Endothelial cell of umbilical vein (primary cell): ENCODE measurements around the gene MAF. TPM values are rescaled to one million over a fixed set of nuclear protein-coding genes. Genes with fewer than 3 reads are reported as not detected.

Source experiments
- BruUV-seq: library from RNA; stranded (reverse); fragments of 400-500 nt; replicated peaks from 2 replicates; lab custom pipeline; 2021; lab: Mats Ljungman, UMichigan
- CTCF ChIA-PET: fragments of 300-600, 350-600 bp; sonication (Branson Sonifier 250); formaldehyde crosslinking; loops from one replicate; lab custom pipeline; 2021; ENCODE audit warnings: antibody characterized with exemption, inconsistent platforms; lab: Charles Lee
- POLR2A ChIA-PET: fragments of 300-600, 350-600 bp; sonication (Branson Sonifier 250); formaldehyde crosslinking; loops from one replicate; lab custom pipeline; 2021; ENCODE audit warnings: antibody characterized with exemption, inconsistent platforms; lab: Charles Lee
- DNase-seq: peaks from one replicate; pipeline ENCODE4 v3.0.0-alpha.2; 2011; ENCODE audit warnings: low read depth, low spot score
- FAIRE-seq: peaks from 2 replicates; lab custom pipeline; 2011; peaks lifted over from hg19 to GRCh38; lab: Jason Lieb, UNC
- H2AFZ ChIP-seq: 2 replicates; pipeline ENCODE4 v1.6.0; 2012; ENCODE audit warnings: low read depth, low read length, control low read depth, inconsistent platforms
- H3K27ac ChIP-seq: 2 replicates; pipeline ENCODE4 v1.5.1; 2011; ENCODE audit warnings: low read depth, mild to moderate bottlenecking, control low read depth, low read length, moderate library complexity; ENCODE audit not compliant: insufficient read depth
- H3K27me3 ChIP-seq, 2 experiments: 2 replicates each; pipeline versions ENCODE4 v1.6.0 to v1.6.1; 2011; ENCODE audit warnings: low read length in 2 of 2, mixed read lengths in 1 of 2; ENCODE audit not compliant: control insufficient read depth in 2 of 2, insufficient read depth in 2 of 2
- H3K36me3 ChIP-seq, 2 experiments: 2 replicates in 1 of 2; 3 replicates in 1 of 2; pipeline ENCODE4 v1.5.1; 2011; ENCODE audit warnings: low read length in 2 of 2, mild to moderate bottlenecking in 1 of 2, moderate library complexity in 1 of 2; ENCODE audit not compliant: control insufficient read depth in 2 of 2, insufficient read depth in 2 of 2; ENCODE audit errors: extremely low read depth in 1 of 2
- H3K4me1 ChIP-seq: 3 replicates; pipeline ENCODE4 v1.5.1; 2011; ENCODE audit warnings: mild to moderate bottlenecking, low read length; ENCODE audit not compliant: control insufficient read depth, insufficient read depth; ENCODE audit errors: extremely low read depth
- H3K4me2 ChIP-seq: 2 replicates; pipeline ENCODE4 v1.6.1; 2011; ENCODE audit warnings: low read length, control low read depth, mixed read lengths; ENCODE audit not compliant: insufficient read depth
- H3K4me3 ChIP-seq, 3 experiments: fragments of 200-600 bp in 1 of 3; sonication (generic), shearing (Covaris generic) in 1 of 3; replicated peaks in 1 of 3; 2 replicates each; pipeline ENCODE4 v1.5.1; 2011 to 2016; ENCODE audit warnings: control low read depth in 3 of 3, low read length in 3 of 3, mild to moderate bottlenecking in 2 of 3, inconsistent platforms in 1 of 3, low read depth in 1 of 3, moderate library complexity in 1 of 3; ENCODE audit not compliant: insufficient read depth in 1 of 3
- H3K79me2 ChIP-seq: 2 replicates; pipeline ENCODE4 v1.6.0; 2012; ENCODE audit warnings: low read length, inconsistent platforms; ENCODE audit not compliant: control insufficient read depth, insufficient read depth
- H3K9ac ChIP-seq: replicated peaks from 2 replicates; pipeline ENCODE3; 2011; ENCODE audit warnings: low read length, control low read depth; ENCODE audit not compliant: insufficient read depth; ENCODE audit errors: extremely low read depth
- H3K9me1 ChIP-seq: replicated peaks from 3 replicates; pipeline ENCODE4 v1.6.0; 2011; ENCODE audit warnings: mild to moderate bottlenecking, low read length; ENCODE audit not compliant: control insufficient read depth, insufficient read depth; ENCODE audit errors: extremely low read depth
- H3K9me3 ChIP-seq: replicated peaks from 2 replicates; pipeline ENCODE4 v1.5.1; 2012; ENCODE audit warnings: low read length, inconsistent platforms; ENCODE audit not compliant: control insufficient read depth, insufficient read depth
- H4K20me1 ChIP-seq: replicated peaks from 2 replicates; pipeline ENCODE3; 2011; ENCODE audit warnings: mild to moderate bottlenecking, low read length; ENCODE audit not compliant: control insufficient read depth, insufficient read depth; ENCODE audit errors: extremely low read depth
- EZH2 ChIP-seq: IDR thresholded peaks from 2 replicates; pipeline ENCODE4 v1.6.1; 2012; ENCODE audit warnings: borderline replicate concordance, low read depth, mild to moderate bottlenecking, moderate library complexity, low read length, inconsistent platforms; ENCODE audit not compliant: severe bottlenecking
- FOS ChIP-seq: IDR thresholded peaks from 2 replicates; pipeline ENCODE4 v1.6.1; 2011; ENCODE audit warnings: mild to moderate bottlenecking, low read length, moderate library complexity, borderline replicate concordance; ENCODE audit not compliant: insufficient read depth
- GATA2 ChIP-seq: IDR thresholded peaks from 2 replicates; pipeline ENCODE4 v1.7.0; 2011; ENCODE audit warnings: low read depth, mild to moderate bottlenecking, moderate library complexity, mixed read lengths, low read length; ENCODE audit not compliant: insufficient read length, insufficient read depth
- JUN ChIP-seq: IDR thresholded peaks from 2 replicates; pipeline ENCODE4 v1.6.1; 2011; ENCODE audit warnings: borderline replicate concordance, low read depth; ENCODE audit not compliant: insufficient read length, insufficient read depth
- MYC ChIP-seq: IDR thresholded peaks from one replicate; pipeline ENCODE4 v1.6.1; 2011; ENCODE audit warnings: mild to moderate bottlenecking, low read depth, low read length
- POLR2A ChIP-seq: IDR thresholded peaks from 2 replicates; pipeline ENCODE4 v1.6.1; 2012; ENCODE audit warnings: low read depth, mild to moderate bottlenecking, control low read depth, low read length
- POLR2AphosphoS5 ChIP-seq: IDR thresholded peaks from 2 replicates; pipeline ENCODE4 v1.6.1; 2012; ENCODE audit warnings: low read depth, mild to moderate bottlenecking, control low read depth, low read length, moderate library complexity; ENCODE audit not compliant: insufficient read depth
- dilution Hi-C: fragments of 300-500 bp; cut with MboI; formaldehyde crosslinking; loops from one replicate; pipeline ENCODE4 v1.15.0; 2019; ENCODE audit warnings: low sequenced_read_pairs; ENCODE audit not compliant: extremely low pct_ligation_motif_present
- intact Hi-C: fragments of 100-400 bp; cut with micrococcal nuclease; formaldehyde crosslinking; loops from one replicate; pipeline ENCODE4 v1.10.0; 2022
- polyA plus RNA-seq, 4 experiments: library from polyadenylated mRNA; depleted of rRNA in 3 of 4; stranded (reverse) in 3 of 4; unstranded in 1 of 4; fragments of >200 nt; gene quantifications; 2 replicates each; pipeline versions ENCODE4 v1.2.1 to v1.2.3, GENCODE V29; 2011 to 2012; ENCODE audit warnings: missing spikeins in 1 of 4
- total RNA-seq: library from RNA; stranded (reverse); gene quantifications from 2 replicates; pipeline ENCODE4 v1.2.3, GENCODE V29; 2021
- TF ChIP-seq, protein P1 (sequence below), 2 donors: IDR thresholded peaks; 1 replicate in 1 of 2; 2 replicates in 1 of 2; pipeline ENCODE4 v1.5.1; 2011; ENCODE audit warnings: low read length in 2 of 2, mild to moderate bottlenecking in 2 of 2, moderate library complexity in 2 of 2, control low read depth in 1 of 2, inconsistent platforms in 1 of 2, low read depth in 1 of 2; ENCODE audit not compliant: insufficient read depth in 1 of 2; ENCODE audit errors: extremely low read depth in 1 of 2

The MAF gene
- total and polyA plus RNA-seq, 2 donors (not counting 3 experiments of a cell fraction or from before 2014, with no cell fraction given): 0.04 to 0.33 TPM

DNA sequence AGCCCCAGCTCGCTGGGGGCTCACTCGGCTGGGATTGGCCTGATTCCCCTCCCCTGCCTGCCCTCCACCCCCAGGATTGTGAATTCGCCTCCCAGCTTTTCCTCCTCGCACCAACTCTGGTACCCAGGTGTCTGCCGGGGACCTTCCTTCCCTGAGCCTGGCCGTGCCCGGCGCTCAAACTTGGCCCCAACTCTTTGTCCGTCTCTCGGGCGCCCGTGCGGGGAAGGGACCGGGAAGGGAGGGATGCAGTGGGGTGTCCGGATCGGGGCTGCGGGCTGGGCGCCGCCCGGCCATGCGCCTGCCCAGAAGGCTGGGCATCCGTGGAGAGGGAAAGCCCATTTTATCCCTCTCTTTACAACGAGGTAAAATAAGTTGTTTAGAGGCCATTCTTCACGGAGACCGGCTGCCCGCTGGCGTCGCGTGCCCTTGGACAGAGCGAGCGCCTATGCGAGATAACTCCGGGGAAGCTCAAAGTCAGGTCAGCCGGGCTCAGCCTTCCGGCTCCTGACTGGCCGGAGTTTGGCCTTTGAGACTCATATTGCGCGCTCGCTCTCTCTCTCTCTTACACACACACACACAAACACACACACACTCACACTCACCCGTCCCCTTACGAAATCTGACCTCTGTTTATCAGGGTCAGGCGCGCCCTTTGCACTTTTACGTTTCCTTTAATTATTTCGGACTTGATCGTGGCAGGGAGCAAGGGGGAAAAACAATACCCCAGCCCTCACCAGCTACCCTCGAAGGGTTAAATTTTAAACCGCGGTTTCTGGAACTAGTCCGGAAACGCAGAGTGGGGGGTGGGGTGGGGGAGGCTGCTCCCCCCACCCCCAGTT is 774 bp upstream of the MAF start:
- no peaks in the 10 kb centered on the region for H3K9me3 ChIP-seq
- H3K4me3 ChIP-seq: peak overlapping the region in 2 of 3 experiments; percentile 35 to 51
- H3K36me3 ChIP-seq: no peaks in the 10 kb centered on the region
- H3K79me2 ChIP-seq: no peaks in the 10 kb centered on the region
- no peaks in the 10 kb centered on the region for H3K4me1 ChIP-seq
- H3K4me2 ChIP-seq: peak overlapping the region; percentile 78
- TF ChIP-seq POLR2A (no peak), POLR2AphosphoS5 (no peak), GATA2 (no peak), FOS (no peak), JUN (no peak), EZH2 (no peak), MYC (no peak)
- TF ChIP-seq, protein P1, sequence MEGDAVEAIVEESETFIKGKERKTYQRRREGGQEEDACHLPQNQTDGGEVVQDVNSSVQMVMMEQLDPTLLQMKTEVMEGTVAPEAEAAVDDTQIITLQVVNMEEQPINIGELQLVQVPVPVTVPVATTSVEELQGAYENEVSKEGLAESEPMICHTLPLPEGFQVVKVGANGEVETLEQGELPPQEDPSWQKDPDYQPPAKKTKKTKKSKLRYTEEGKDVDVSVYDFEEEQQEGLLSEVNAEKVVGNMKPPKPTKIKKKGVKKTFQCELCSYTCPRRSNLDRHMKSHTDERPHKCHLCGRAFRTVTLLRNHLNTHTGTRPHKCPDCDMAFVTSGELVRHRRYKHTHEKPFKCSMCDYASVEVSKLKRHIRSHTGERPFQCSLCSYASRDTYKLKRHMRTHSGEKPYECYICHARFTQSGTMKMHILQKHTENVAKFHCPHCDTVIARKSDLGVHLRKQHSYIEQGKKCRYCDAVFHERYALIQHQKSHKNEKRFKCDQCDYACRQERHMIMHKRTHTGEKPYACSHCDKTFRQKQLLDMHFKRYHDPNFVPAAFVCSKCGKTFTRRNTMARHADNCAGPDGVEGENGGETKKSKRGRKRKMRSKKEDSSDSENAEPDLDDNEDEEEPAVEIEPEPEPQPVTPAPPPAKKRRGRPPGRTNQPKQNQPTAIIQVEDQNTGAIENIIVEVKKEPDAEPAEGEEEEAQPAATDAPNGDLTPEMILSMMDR (IDR thresholded peaks at IDR 0.05; ENCODE audit: extremely low read depth in 1 of 2, insufficient read depth in 1 of 2, low read depth in 1 of 2, low read length in 2 of 2): no peak
- BruUV-seq: no TSS peak
- H4K20me1 ChIP-seq: no peaks in the 10 kb centered on the region
- H3K9me1 ChIP-seq: no peaks in the 10 kb centered on the region
- ChIA-PET CTCF (interaction anchor here (0.7 to 2.7 kb wide), 9 partner anchors 18 to 1599 kb away, joined by 3 to 22 read pairs (median 5); no protein-coding TSS in a partner anchor), POLR2A (no interaction called here)
- FAIRE-seq (no peak), DNase-seq (peak; percentile 6)
- dilution Hi-C loops: no loop called here
- H3K27me3 ChIP-seq: peaks cover 22 to 33% of the 10 kb centered on the region in 2 experiments
- intact Hi-C loops: loop anchor here (5.0 kb wide), 2 partner anchors 926 to 1364 kb away; no protein-coding TSS in a partner anchor
- H3K9ac ChIP-seq: no peak overlapping the region
- H3K27ac ChIP-seq: no peak overlapping the region
- peak overlapping the region; percentile 6 for H2AFZ ChIP-seq
